Lower leg skin (tissue), 4 donors: ENCODE results near the gene COL4A2. TPM values are rescaled to one million over a fixed set of nuclear protein-coding genes. Genes with fewer than 3 reads are reported as not detected.

Experiments used
- DNase-seq, 2 donors: peaks; one replicate each; pipeline ENCODE4 v3.0.0-alpha.2; 2019; ENCODE audit warnings: low spot score in 2 of 2
- H3K4me3 ChIP-seq: fragments of 200-600 bp; sonication (generic); 2 replicates; pipeline ENCODE4 v1.5.1; 2017; ENCODE audit warnings: mild to moderate bottlenecking, low read depth; ENCODE audit not compliant: poor library complexity, severe bottlenecking
- CTCF ChIP-seq, 3 donors: fragments of 450-650 bp; IDR thresholded peaks; one replicate each; pipeline ENCODE4 v1.5.1; 2016; ENCODE audit warnings: antibody characterized with exemption in 3 of 3, mild to moderate bottlenecking in 3 of 3, moderate library complexity in 2 of 3
- POLR2A ChIP-seq, 2 donors: fragments of 450-650 bp; IDR thresholded peaks; one replicate each; pipeline ENCODE4 v1.6.1; 2016 to 2017; ENCODE audit warnings: antibody characterized with exemption in 2 of 2, mild to moderate bottlenecking in 1 of 2, moderate library complexity in 1 of 2
- WGBS, 2 donors: methylation state at CpG; one replicate each; pipeline ENCODE4 v1.1.5; 2018; 5-methylcytosine and 5-hydroxymethylcytosine counted together
- intact Hi-C: fragments of 100-400 bp; cut with DNase I; formaldehyde crosslinking; loops from one replicate; pipeline ENCODE4 v1.15.0; 2023; ENCODE audit warnings: low total_unique reads
- total RNA-seq, 4 donors: library from RNA; depleted of rRNA; stranded (reverse); fragments of >200 nt; gene quantifications; one replicate each; pipeline ENCODE4 v1.1.0, GENCODE V29; 2016

The COL4A2 gene
- total RNA-seq, 4 donors from 2014 or later = 40.8 to 119 (median 58.9) TPM

- 51 to 59% methylated on average over 8 of the region's 8 CpGs for WGBS, 2 donors
- H3K4me3 ChIP-seq = no peak overlapping the region
- intact Hi-C loops = no loop called here
- no peak for TF ChIP-seq POLR2A (IDR thresholded peaks at IDR 0.05)
- TF ChIP-seq CTCF (IDR thresholded peaks at IDR 0.05) = no peak
- DNase-seq = peak in 1 of 2 donors; percentile 86
These were observed 108.6 kb downstream of the COL4A2 start for GRCh38 chr13:110415669-110416068.

GRCh38 chr13:110416131-110417025, 109.3 kb downstream of the COL4A2 start:
- peak in 1 of 2 donors; percentile 83 for DNase-seq
- TF ChIP-seq POLR2A (IDR thresholded peaks at IDR 0.05) (no peak), CTCF (IDR thresholded peaks at IDR 0.05) (no peak)
- intact Hi-C loops = no loop called here
- 56 to 65% methylated on average over 7 of the region's 7 CpGs for WGBS, 2 donors
- no peak overlapping the region for H3K4me3 ChIP-seq

- TF ChIP-seq POLR2A (IDR thresholded peaks at IDR 0.05) (no peak), CTCF (IDR thresholded peaks at IDR 0.05) (no peak)
- intact Hi-C loops = no loop called here
- DNase-seq = peak in 1 of 2 donors; percentile 80
- 81 to 82% methylated on average over 9 of the region's 9 CpGs for WGBS, 2 donors
- no peak overlapping the region for H3K4me3 ChIP-seq
These were observed 111.9 kb downstream of the COL4A2 start for GRCh38 chr13:110418944-110419343.

- H3K4me3 ChIP-seq = no peak overlapping the region
- DNase-seq = peak in 1 of 2 donors; percentile 78
- intact Hi-C loops = no loop called here
- no peak for TF ChIP-seq CTCF (IDR thresholded peaks at IDR 0.05)
- TF ChIP-seq POLR2A (IDR thresholded peaks at IDR 0.05) = no peak
- 77 to 81% methylated on average over 14 of the region's 14 CpGs for WGBS, 2 donors
These were observed 112.3 kb downstream of the COL4A2 start for GRCh38 chr13:110419381-110419791.

GRCh38 chr13:110419946-110420345, 112.9 kb downstream of the COL4A2 start:
- WGBS, 2 donors = 90 to 91% methylated on average over 7 of the region's 7 CpGs
- DNase-seq = peak in 1 of 2 donors; percentile 80
- TF ChIP-seq POLR2A (IDR thresholded peaks at IDR 0.05) (no peak), CTCF (IDR thresholded peaks at IDR 0.05) (no peak)
- no peak overlapping the region for H3K4me3 ChIP-seq
- intact Hi-C loops = no loop called here
